Renal cortex interstitium (tissue), 11 donors: ENCODE data around the gene ARMC12. TPM values are rescaled to one million over a fixed set of nuclear protein-coding genes. Genes with fewer than 3 reads are reported as not detected.

ENCODE experiments used
- DNase-seq, 11 donors: peaks; one replicate each; pipeline ENCODE4 v3.0.0-alpha.2; 2013; ENCODE audit warnings: low read depth in 9 of 11, low spot score in 4 of 11; ENCODE audit errors: extremely low read depth in 1 of 11
- polyA plus RNA-seq, 3 donors: library from polyadenylated mRNA; unstranded; fragments of 120-200 nt; gene quantifications; one replicate each; pipeline ENCODE4 v1.2.1, GENCODE V29; 2013; ENCODE audit not compliant: insufficient read length in 3 of 3

ARMC12 gene
- polyA plus RNA-seq, 3 donors, result 0.87 to 1.7 (median 1.3) TPM

DNA sequence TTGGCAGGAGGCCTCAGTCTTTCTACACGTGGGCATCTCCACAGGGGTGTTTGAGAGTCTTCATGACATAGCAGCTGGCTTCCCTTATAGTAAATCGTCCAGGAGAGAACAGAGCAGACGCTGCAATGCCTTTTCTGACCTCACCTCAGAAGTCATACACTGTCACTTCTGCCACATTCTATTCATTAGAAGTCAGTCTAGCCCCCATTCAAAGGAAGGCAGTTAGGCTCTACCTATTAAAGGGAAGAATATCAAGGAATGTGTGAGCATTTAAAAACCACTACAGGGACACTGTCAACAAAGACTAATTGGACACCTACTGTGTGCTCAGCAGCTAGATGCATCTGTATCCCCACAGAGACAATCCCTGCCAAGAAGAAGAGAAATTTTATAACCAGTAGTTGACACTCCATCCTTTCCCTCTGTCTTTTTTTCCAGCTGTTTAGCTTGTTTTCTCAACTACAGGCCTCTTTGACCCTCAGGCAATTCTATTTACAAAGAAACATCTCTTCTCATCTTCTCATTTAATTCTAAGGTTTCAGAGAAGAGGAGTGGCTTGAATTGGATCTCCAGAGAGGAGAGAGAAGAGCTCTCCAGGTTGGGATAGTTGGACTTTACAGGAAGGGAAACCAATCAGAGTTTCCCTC, 18.6 kb downstream of the ARMC12 start:
- DNase-seq, result no peak

DNA sequence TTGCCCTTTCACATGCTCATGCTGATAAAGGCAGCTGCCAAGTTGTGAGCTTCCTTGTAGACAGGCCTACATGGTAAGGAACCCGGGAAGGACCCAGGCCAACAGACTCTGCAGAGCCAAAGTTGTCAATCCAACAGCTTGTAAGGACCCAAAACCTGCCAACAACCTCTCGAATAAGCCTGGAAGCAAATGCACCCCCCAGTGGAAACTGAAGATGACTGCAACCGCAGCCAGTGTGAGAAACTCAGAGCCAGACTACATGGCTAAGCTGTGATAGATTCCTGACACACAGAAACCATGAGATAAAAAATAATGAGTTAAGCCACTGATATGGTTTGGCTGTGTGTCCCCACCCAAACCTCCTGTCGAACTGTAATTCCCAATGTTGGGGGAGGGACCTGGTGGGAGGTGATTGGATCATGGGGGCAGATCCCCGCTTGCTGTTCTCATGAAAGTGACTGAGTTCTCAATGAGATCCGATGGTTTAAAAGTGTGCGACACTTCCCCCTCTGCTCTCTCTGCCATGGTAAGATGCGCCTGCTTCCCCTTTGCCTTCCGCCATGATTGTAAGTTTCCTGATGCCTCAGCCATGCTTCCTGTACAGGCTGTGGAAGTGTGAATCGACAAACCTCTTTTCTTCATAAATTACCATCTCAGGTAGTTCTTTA, 20.8 kb downstream of the ARMC12 start:
- DNase-seq, result no peak

DNA sequence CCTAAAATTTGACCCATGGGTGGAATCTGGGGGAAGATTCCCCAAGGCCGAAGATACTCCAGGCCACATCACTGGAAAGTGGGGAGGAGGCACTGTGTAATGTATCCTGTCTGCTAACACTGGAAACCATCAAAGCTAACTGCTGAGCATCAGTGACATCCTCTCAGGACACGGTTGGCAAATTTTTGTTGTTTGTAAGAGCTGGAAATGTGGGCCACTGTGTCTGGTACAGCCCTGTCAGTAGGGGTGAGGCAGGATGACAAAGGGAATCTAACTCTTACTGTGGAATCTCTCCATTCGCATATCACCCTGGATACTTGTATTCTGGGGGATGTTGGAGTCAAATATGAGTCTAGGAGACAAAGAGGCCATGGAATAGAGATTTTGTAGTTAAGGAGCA, 22.6 kb downstream of the ARMC12 start:
- peak in 2 of 11 donors; percentile 50 to 56 for DNase-seq

DNA sequence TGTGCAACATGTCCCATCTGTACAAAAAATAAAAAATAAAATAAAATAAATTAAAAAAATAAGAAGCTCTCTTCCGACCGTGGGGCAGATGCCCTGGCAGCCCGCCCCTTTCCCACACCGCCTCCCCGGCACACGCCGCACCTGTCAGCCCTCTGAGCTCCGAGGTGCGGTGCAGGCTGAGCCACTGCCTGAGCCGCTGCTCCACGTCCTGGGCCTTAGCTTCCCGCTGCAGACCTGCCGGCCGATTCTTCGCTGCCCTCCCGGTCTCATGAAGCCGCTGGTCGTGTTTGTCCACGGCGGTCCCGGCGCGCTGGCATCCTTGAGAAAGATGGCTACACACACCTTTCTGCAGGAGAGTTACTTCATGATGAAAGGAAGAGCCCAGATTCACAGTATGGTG, 28.9 kb downstream of the ARMC12 start:
- DNase-seq, result no peak

DNA sequence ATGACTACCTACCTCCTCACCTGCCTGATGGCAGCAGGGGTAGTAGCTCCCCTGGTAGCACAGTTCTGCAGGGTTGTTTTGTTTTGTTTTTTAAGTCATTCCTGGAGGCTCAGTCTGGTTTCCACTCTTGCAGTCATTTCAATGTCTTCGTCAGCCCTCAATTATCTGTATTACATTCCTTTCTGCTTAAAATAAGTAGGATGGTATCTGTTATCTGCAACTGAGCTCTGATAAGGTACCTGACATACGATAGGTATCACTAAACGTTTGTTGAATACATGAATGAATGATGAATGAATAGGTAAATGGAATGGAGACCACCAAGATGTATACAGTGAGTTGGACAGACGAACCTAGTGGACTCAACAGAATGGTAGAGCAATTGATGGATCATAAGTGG, 32.4 kb downstream of the ARMC12 start:
- no peak for DNase-seq

DNA sequence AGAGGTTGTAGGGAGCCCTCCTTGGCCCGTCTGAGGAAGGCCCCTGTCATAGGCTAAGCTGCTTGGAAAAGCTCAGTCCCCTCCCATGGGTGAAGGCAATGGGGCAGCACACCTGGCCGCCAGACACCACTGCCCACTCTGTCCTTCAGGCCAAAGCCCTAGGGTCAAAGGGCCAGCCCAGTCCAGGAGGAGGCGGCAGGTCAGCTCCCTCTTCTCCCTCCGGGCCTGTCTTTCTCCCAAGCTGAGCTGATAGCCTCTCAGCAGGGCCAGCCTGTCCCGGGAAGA, 34.5 kb downstream of the ARMC12 start:
- no peak for DNase-seq

DNA sequence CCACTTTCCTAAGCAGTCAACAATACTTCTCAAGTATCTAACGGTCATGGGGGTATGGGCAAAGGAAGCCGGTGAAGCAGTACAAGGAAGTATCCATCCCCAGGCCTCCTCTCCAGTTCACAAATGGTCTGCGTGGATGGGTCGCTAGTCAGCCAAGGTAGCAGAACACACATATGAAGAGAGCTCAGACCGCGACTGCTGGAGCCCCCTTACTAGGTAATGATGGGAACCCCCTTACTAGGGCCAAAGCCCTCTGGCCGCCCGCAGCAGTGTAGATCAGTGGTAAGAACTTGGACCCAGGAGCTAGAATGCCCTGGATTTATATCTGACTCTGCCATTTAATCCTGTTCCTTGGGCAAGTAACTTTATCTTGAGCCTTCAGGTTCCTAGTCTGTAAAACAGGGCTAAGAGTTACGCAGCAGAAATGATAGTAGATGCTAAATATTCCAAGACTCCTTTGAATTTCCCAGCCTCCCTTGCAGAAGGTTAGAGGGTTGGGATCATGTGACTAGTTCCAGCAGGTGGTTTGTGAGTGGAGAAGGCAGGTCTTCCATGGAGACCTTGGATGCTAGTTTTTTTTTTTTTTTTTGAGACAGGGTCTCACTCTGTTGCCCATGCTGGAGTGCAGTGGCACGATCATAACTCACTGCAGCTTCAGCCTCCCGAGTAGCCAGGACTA, 37.4 kb downstream of the ARMC12 start:
- no peak for DNase-seq

DNA sequence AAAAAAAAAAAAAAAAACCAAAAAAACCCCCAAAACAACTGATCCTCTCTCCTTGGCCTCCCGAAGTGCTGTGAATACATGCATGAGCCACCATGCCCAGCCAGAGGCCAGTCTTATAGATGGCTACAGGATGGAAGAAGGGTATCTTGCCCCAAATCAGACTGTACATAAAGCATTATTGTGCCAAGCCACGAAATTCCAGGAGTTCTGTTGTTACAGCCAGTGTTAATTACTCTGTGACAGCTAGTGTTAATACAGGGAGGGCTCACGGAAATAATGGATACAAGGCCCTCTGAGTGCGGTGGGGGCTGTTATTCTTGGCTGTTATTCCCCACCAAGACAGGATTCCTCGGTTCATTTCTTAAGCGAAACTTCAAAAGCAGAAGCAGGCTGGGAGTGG, 38.2 kb downstream of the ARMC12 start:
- no peak for DNase-seq

DNA sequence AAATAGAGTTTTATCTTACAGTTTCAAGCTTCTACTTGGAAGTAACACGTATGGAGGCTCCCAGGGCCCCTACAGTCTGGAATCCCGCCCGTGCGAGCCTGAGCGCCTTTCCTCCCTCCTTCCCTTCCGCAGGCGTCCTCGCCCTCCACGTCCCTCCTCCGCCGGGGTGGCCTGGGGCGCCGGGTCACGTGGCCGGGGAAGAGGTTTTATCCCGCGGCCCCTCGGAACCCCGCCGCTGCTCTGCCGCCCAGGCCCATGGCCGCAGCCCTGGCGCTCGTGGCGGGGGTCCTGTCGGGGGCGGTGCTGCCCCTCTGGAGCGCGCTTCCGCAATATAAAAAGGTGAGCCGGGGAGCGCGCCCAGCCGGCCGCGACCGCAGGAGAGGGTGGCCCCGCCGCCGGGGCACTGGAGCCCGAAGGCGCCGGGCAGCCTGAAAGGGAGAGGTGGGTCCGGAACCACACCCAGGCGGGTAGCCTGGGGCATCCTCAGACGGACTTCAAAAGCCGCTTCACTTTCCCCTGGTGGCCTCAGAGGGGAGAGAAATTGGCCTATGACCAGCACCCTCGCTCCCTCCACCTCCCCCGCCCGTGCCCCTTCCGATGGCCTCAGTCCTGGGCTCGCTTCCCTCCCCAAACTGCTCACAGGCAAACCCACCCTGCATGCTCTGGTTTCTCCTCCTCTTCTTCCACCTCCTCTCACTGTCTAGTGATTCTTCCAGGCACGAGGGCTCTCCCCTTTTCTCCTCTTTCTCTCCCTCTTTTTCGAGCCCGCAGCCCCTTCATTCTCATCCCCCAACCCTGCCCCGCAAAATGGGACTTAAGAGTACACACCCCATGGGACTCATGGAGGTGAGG, 39.8 kb downstream of the ARMC12 start, which contains the start of gene CLPSL2:
Gene CLPSL2 (plus strand): TSS at position 235 of the 852 bp plus-strand sequence. CDS start 21 bp downstream, at position 256.
- peak in 4 of 11 donors; percentile 28 to 53 (median 34) for DNase-seq

DNA sequence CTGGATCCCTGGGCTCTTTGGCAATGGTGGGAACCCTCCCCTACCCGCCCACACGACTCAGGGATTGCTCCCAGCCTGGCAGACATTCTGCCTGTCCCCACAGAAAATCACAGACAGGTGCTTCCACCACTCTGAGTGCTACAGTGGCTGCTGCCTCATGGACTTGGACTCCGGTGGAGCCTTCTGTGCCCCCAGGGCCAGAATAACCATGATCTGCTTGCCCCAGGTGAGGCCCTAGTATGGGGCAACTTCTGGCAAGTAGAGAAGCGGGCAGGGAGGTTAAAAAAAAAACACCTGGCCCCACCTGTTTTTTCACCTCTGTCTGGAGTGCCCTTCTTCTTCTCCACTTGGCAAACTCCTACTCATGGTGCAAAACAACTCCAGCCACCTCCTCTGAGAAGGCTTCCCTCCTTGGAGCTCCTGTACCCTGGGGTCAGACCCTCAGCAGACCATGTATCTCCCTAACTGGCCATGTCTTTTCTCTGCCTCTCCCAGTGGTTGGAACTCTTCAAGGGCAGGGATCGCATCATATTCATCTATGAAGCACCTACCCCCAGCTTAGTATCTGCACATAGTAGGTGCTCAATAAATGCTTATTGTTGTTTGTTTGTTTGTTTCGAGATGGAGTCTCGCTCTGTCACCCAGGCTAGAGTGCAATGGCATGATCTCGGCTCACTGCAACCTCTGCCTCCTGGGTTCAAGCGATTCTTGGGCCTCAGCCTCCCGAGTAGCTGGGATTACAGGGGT, 40.7 kb downstream of the ARMC12 start:
- no peak for DNase-seq

DNA sequence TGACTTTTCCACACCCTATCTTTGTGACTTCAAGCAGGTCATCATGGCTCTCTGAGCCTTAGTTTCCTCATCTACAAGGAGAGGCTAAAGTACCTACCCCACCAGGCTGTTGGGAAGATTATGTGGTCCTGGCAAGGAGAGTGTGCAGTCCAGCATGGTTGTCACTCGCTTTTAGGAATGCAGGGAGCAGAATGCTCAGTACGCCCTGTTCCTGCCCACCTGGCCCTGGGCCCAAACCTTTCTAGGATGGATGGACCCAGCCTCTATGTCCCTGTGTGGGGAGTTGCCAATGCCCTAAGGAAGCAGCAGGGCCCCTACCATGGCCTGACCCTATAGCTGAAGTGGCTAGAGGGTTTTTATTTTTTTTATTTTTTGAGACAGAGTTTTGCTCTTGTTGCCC, 41.6 kb downstream of the ARMC12 start:
- no peak for DNase-seq

DNA sequence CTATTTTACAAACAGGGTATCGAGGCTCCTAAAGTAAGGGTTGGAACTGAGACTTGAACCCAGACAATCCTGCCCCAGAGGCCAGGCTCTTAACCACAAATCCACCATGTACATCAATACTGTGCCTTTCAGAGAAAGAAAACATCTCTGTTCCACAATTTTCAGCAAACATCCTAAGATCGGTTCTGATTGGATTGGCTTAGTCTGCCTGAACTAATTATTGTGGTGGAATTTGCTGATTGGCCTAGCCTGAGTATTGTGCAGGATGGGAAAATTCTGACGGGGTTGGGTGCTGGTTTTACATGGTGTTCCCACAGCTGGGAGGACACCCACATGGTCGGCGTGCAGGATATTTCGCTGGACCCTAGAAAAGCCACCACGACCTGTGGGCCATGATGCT, 43.9 kb downstream of the ARMC12 start, which contains the start of gene CLPSL1:
Gene CLPSL1 (plus strand): TSS at position 301 of the 400 bp plus-strand sequence. CDS start 92 bp downstream, at position 393.
- no peak for DNase-seq

DNA sequence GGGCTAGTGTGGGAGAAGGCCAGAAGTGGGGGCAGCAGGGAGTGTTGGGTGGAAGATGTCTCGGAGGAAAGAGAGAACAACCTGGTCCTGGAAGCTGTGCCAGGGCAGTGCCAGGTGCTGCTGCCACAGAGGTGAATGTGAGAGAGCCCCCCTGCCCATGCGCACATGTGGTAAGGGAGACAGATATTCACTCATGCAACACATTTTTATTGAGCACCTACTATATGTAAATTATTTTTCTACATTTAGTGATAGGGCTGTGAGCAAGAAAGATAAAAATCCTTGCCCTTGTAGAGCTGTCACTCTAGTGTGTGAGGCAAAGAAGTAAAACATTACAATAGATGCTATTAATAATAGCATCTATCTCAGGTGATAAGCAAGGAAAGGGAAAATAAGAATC, 44.5 kb downstream of the ARMC12 start:
- DNase-seq, result no peak

DNA sequence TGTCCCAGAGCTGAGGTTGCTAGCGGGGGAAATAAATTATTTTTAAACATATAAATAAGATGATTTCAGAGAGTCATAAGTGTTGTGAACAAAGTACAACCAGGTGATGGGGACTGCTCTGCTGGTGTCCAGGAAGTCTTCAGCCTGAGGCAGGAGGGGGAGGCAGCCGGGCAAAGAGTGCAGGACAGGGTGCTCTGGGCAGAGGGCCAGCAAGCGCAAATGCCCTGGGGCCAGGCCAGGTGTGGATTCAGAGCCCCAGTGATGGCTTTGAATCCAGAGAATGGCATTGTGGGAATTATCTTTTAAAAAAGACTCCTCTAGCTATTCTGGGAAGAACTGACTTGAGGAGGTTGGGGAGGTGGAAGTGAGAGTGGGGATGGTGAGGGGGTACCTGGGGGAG, 45.6 kb downstream of the ARMC12 start:
- DNase-seq, result no peak

DNA sequence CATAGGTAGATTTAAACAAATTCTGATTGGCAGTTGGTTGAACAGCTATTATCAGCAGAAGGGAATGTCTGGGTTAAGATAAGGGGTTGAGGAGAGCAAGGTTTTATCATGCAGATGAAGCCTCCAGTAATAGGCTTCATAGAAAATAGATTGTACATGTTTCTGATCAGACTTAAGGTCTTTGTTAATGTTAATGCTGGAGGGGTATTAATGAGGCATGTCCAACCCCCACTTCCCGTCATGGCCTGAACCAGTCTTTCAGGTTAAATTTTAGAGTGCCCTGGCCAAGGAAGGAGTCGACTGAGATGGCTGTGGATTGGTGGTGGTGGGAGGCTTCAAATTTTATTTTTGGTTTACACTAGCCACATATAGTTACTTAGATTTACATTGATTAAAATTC, 47.4 kb downstream of the ARMC12 start:
- no peak for DNase-seq

DNA sequence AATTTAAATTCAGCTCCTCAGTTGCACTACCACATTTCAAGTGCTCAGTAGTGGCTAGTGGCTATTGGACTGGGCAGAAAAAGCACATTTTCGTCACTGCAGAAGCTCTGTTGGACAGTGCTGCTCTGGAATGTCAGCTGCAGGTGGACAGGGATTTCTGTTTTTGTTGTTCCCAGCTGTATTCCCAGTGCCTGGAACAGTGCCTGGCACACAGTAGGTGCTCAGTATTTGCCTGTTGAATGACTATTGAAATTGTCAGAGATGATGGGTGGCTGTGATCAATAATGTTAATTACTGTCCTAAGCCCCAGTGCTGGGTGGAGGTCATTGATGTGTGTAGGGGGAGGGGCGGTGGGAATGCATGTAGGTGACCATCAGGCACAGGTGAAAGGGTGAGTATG, 49.4 kb downstream of the ARMC12 start:
- DNase-seq, result no peak

DNA sequence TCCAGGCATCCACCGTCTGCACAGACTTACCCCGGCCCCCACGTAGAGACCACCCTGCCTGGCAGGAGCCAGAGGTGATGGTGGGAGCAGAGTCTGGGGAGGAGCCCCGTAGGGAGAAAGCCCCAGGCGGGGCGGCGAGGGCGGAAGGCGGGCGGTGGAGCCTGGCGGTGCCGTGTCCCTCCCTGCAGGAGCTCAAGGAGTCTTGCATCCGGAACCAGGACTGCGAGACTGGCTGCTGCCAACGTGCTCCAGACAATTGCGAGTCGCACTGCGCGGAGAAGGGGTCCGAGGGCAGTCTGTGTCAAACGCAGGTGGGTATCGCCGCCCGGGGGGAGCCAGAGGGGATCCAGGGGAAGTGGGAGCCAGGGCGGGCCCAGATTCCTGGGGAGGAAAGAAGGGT, 50.0 kb downstream of the ARMC12 start:
- peak in 2 of 11 donors; percentile 37 to 40 for DNase-seq

DNA sequence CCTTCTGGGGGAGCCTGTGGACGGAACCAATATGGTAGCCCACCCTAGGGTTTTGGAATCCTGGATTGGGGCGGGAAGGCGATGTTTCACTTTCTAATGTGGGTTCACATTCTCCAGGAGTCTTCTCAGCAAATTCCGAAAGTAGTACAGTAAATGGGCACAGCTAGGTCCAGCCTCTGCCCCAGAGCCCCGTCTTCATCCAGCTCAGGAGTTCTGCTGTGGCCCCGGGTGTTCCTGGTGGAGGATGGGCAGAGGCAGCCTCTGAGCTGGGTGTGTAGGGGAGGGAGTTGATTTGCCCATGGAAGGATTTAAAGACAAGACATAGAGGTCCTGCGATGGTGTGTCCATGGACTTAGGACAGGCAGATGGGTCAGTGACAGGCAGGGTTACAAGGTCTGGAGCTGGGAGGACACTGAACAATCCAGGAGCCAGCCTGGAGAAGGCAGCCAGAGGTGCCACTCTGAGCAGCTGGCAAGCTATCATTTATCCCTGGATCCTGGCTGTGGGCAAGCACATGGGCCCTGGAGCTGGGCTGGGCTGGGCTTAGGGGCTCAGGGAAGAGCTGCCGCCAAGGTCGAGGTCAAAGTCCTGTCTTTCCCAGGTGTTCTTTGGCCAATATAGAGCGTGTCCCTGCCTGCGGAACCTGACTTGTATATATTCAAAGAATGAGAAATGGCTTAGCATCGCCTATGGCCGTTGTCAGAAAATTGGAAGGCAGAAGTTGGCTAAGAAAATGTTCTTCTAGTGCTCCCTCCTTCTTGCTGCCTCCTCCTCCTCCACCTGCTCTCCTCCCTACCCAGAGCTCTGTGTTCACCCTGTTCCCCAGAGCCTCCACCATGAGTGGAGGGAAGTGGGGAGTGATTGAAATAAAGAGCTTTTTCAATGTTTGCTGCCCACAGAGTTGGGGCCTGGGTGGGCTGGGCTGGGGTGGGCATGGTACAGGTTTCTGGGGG, 50.7 kb downstream of the ARMC12 start:
- DNase-seq, result no peak
